ENCODE data around the gene LRMDA. TPM values are rescaled to one million over a fixed set of nuclear protein-coding genes. Genes with fewer than 3 reads are reported as not detected.

The LRMDA gene
- total and polyA plus RNA-seq, 2 of the 8 experiments (the other 6 are each of a cell fraction or from before 2014, with no cell fraction given): 0.86 to 2.8 TPM

GRCh38 chr10:76328348-76328747, 896.9 kb downstream of the LRMDA start (continued):
- no peak for TF ChIP-seq MAFK (IDR thresholded peaks at IDR 0.05; ENCODE audit: low read depth, low read length)
